Neural cell (in vitro differentiated cells): Measurements from ENCODE around the gene USP6NL. TPM values are rescaled to one million over a fixed set of nuclear protein-coding genes. Genes with fewer than 3 reads are reported as not detected.

Experiments
- H2AFZ ChIP-seq: fragments of 200-600, 300-800 bp; sonication (generic), shearing (Covaris generic); 2 replicates; pipeline ENCODE4 v1.6.0; 2014; ENCODE audit warnings: low read depth, mild to moderate bottlenecking, antibody characterized with exemption, low read length, moderate library complexity
- H3F3A ChIP-seq: fragments of 200-600 bp; shearing (Covaris generic); 2 replicates; pipeline ENCODE4 v1.6.1; 2016; ENCODE audit warnings: mild to moderate bottlenecking, moderate library complexity, mixed read lengths, antibody characterized with exemption, low read length; ENCODE audit not compliant: insufficient read depth, poor library complexity, severe bottlenecking
- H3K27ac ChIP-seq: fragments of 200-600, 300-800 bp; sonication (generic), shearing (Covaris generic); 2 replicates; pipeline ENCODE4 v1.5.1; 2014; ENCODE audit warnings: mild to moderate bottlenecking, low read length, moderate library complexity
- H3K27me3 ChIP-seq: fragments of 300-800, 200-600 bp; sonication (generic), shearing (Covaris generic); 2 replicates; pipeline ENCODE4 v1.6.0; 2014; ENCODE audit warnings: mild to moderate bottlenecking, low read depth, low read length, moderate library complexity; ENCODE audit not compliant: insufficient read depth
- H3K36me3 ChIP-seq: fragments of 300-800, 200-600 bp; sonication (generic), shearing (Covaris generic); 2 replicates; pipeline ENCODE4 v1.5.1; 2014; ENCODE audit warnings: mild to moderate bottlenecking, antibody characterized with exemption, low read length, moderate library complexity; ENCODE audit not compliant: insufficient read depth
- H3K4me2 ChIP-seq: fragments of 300-800, 200-600 bp; sonication (generic), shearing (Covaris generic); 2 replicates; pipeline ENCODE4 v1.6.0; 2014; ENCODE audit warnings: mild to moderate bottlenecking, low read length
- H3K4me3 ChIP-seq: fragments of 300-800, 200-600 bp; sonication (generic), shearing (Covaris generic); 2 replicates; pipeline ENCODE4 v1.5.1; 2014; ENCODE audit warnings: mild to moderate bottlenecking, low read length, moderate library complexity
- H3K79me2 ChIP-seq: fragments of 200-600 bp; shearing (Covaris generic); replicated peaks from 2 replicates; pipeline ENCODE4 v1.6.0; 2014; ENCODE audit warnings: mild to moderate bottlenecking, low read length, moderate library complexity; ENCODE audit not compliant: insufficient read depth
- H3K9ac ChIP-seq: fragments of 300-800, 200-600 bp; sonication (generic), shearing (Covaris generic); 2 replicates; pipeline ENCODE4 v1.6.1; 2016; ENCODE audit warnings: mild to moderate bottlenecking, low read length, mixed read lengths
- H3K9me2 ChIP-seq: fragments of 200-600 bp; shearing (Covaris generic); 2 replicates; pipeline ENCODE4 v1.6.1; 2016; ENCODE audit warnings: mild to moderate bottlenecking, low read length, mixed read lengths; ENCODE audit not compliant: insufficient read depth
- H3K9me3 ChIP-seq: fragments of 200-600, 300-800 bp; sonication (generic), shearing (Covaris generic); 2 replicates; pipeline ENCODE4 v1.6.1; 2016; ENCODE audit warnings: mild to moderate bottlenecking, mixed run types, low read length, moderate library complexity, mixed read lengths
- H4K20me1 ChIP-seq: fragments of 200-600 bp; shearing (Covaris generic); 2 replicates; pipeline ENCODE4 v1.6.1; 2016; ENCODE audit warnings: mild to moderate bottlenecking, mixed run types; ENCODE audit not compliant: insufficient read depth
- CTCF ChIP-seq: fragments of 450-650 bp; IDR thresholded peaks from 2 replicates; pipeline ENCODE4 v1.5.1; 2014; ENCODE audit warnings: antibody characterized with exemption, mild to moderate bottlenecking, moderate library complexity; ENCODE audit not compliant: poor library complexity, severe bottlenecking
- EP300 ChIP-seq: fragments of 450-650 bp; conservative IDR thresholded peaks from 2 replicates; pipeline ENCODE4 v1.6.1; 2014; ENCODE audit warnings: antibody characterized with exemption, mild to moderate bottlenecking, moderate library complexity; ENCODE audit not compliant: poor library complexity, severe bottlenecking
- EZH2 ChIP-seq: fragments of 200-600, 300-800 bp; shearing (Covaris generic), sonication (generic); IDR thresholded peaks from 2 replicates; pipeline ENCODE4 v1.6.1; 2014; ENCODE audit warnings: antibody characterized with exemption, low read length, borderline replicate concordance, mild to moderate bottlenecking; ENCODE audit not compliant: insufficient read depth, poor library complexity, severe bottlenecking
- MXI1 ChIP-seq: fragments of 450-650 bp; conservative IDR thresholded peaks from 2 replicates; pipeline ENCODE4 v1.6.1; 2014; ENCODE audit warnings: antibody characterized with exemption, mild to moderate bottlenecking; ENCODE audit not compliant: poor library complexity, severe bottlenecking
- POLR2AphosphoS5 ChIP-seq: IDR thresholded peaks from 2 replicates; pipeline ENCODE4 v1.6.1; 2012
- RAD21 ChIP-seq: fragments of 450-650 bp; conservative IDR thresholded peaks from 2 replicates; pipeline ENCODE4 v1.6.1; 2014; ENCODE audit warnings: antibody characterized with exemption, mild to moderate bottlenecking, moderate library complexity
- SMC3 ChIP-seq: fragments of 450-650 bp; conservative IDR thresholded peaks from 2 replicates; pipeline ENCODE4 v1.6.1; 2014; ENCODE audit warnings: antibody characterized with exemption, mild to moderate bottlenecking, moderate library complexity; ENCODE audit not compliant: poor library complexity
- TAF1 ChIP-seq: IDR thresholded peaks from 2 replicates; pipeline ENCODE4 v1.6.1; 2012; ENCODE audit warnings: low read depth
- polyA plus RNA-seq: library from polyadenylated mRNA; depleted of rRNA; stranded (reverse); fragments of >200 nt; gene quantifications from 2 replicates; pipeline ENCODE4 v1.2.3, GENCODE V29; 2014
- TF ChIP-seq, protein P1 (sequence below): IDR thresholded peaks from 2 replicates; pipeline ENCODE4 v1.6.1; 2012; ENCODE audit warnings: borderline replicate concordance

USP6NL gene
- polyA plus RNA-seq, 1 donor from 2014 or later = 39.9 TPM

DNA sequence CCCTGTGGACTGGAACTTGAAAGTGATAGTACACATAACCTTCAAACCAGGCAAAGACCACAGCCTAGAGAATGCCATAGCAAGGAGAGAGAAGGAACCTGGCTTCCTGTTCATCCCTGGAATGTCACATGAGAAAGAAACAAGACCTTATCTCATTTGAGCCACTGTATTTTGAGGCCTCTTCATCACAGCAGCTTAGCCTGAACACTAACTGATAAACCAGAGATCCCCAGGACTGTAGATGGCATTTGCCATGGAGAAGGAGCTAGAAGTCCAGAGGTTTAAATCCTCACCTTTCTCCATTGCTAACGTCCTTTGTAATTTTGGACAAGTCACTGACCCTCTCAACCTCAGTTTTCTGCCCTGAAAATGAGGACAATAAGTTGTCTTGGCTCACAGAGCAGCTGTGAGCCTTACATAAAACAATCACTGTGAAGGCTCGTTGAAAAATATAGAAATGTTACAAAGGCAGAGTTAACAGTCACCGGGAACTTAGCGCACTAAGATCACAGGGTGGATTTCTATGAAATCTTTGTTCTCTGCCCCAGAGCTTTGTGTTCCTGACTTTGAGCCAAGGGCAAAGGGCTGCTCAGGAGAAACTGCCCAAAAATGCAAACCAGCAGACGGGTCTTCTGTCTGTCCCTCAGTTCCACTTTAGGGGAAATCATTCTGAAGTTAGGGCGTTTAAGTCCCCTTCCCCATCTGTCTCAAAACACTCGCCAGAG lies 197.0 kb downstream of the USP6NL start:
- no peak overlapping the region for H3K4me3 ChIP-seq
- no peaks in the 10 kb centered on the region for H3K79me2 ChIP-seq
- no peak overlapping the region for H2AFZ ChIP-seq
- H3K27me3 ChIP-seq = no peaks in the 10 kb centered on the region
- H3K9ac ChIP-seq = no peak overlapping the region
- no peaks in the 10 kb centered on the region for H3K9me2 ChIP-seq
- peaks cover 6% of the 10 kb centered on the region for H3K9me3 ChIP-seq
- no peaks in the 10 kb centered on the region for H4K20me1 ChIP-seq
- H3F3A ChIP-seq = no peaks in the 10 kb centered on the region
- no peak overlapping the region for H3K4me2 ChIP-seq
- no peak overlapping the region for H3K27ac ChIP-seq
- no peak for TF ChIP-seq TAF1
- no peak for TF ChIP-seq CTCF
- TF ChIP-seq POLR2AphosphoS5 = no peak
- TF ChIP-seq EP300 = no peak
- TF ChIP-seq RAD21 = no peak
- no peak for TF ChIP-seq EZH2
- TF ChIP-seq, protein P1, sequence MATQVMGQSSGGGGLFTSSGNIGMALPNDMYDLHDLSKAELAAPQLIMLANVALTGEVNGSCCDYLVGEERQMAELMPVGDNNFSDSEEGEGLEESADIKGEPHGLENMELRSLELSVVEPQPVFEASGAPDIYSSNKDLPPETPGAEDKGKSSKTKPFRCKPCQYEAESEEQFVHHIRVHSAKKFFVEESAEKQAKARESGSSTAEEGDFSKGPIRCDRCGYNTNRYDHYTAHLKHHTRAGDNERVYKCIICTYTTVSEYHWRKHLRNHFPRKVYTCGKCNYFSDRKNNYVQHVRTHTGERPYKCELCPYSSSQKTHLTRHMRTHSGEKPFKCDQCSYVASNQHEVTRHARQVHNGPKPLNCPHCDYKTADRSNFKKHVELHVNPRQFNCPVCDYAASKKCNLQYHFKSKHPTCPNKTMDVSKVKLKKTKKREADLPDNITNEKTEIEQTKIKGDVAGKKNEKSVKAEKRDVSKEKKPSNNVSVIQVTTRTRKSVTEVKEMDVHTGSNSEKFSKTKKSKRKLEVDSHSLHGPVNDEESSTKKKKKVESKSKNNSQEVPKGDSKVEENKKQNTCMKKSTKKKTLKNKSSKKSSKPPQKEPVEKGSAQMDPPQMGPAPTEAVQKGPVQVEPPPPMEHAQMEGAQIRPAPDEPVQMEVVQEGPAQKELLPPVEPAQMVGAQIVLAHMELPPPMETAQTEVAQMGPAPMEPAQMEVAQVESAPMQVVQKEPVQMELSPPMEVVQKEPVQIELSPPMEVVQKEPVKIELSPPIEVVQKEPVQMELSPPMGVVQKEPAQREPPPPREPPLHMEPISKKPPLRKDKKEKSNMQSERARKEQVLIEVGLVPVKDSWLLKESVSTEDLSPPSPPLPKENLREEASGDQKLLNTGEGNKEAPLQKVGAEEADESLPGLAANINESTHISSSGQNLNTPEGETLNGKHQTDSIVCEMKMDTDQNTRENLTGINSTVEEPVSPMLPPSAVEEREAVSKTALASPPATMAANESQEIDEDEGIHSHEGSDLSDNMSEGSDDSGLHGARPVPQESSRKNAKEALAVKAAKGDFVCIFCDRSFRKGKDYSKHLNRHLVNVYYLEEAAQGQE = no peak
- no peak for TF ChIP-seq MXI1
- no peak for TF ChIP-seq SMC3
- H3K36me3 ChIP-seq = no peaks in the 10 kb centered on the region

GRCh38 chr10:11411926-11412545 lies 199.4 kb downstream of the USP6NL start:
- no peak overlapping the region for H3K27ac ChIP-seq
- H3K9me3 ChIP-seq = peaks cover 6% of the 10 kb centered on the region
- H3K4me3 ChIP-seq = no peak overlapping the region
- TF ChIP-seq TAF1 (no peak), POLR2AphosphoS5 (no peak), CTCF (no peak)
- no peaks in the 10 kb centered on the region for H3K9me2 ChIP-seq
- no peak overlapping the region for H3K9ac ChIP-seq
- H4K20me1 ChIP-seq = no peaks in the 10 kb centered on the region
- H3K27me3 ChIP-seq = no peaks in the 10 kb centered on the region
- H3K36me3 ChIP-seq = no peaks in the 10 kb centered on the region
- H3F3A ChIP-seq = no peaks in the 10 kb centered on the region
- H3K4me2 ChIP-seq = no peak overlapping the region
- H3K79me2 ChIP-seq = no peaks in the 10 kb centered on the region
- H2AFZ ChIP-seq = no peak overlapping the region
